Right ventricle myocardium superior (tissue), 1 donor: ENCODE data around the gene TUB. TPM values are rescaled to one million over a fixed set of nuclear protein-coding genes. Genes with fewer than 3 reads are reported as not detected.
A peak's percentile ranks its signal among the peaks of the same experiment; 100 is the strongest.

Experiments used
- ATAC-seq: fragments of 200-7000 bp; cut with Tn5 transposase; one replicate; pipeline ENCODE4 v1.9.1; 2020; ENCODE audit warnings: mild to moderate bottlenecking; ENCODE audit not compliant: poor library complexity
- DNase-seq: peaks from one replicate; pipeline ENCODE4 v3.0.0-alpha.2; 2020
- intact Hi-C: fragments of 100-400 bp; cut with DNase I; formaldehyde crosslinking; loops from one replicate; pipeline ENCODE4 v1.11.2; 2022
- long read RNA-seq: library from polyadenylated mRNA; unstranded; transcript quantifications from one replicate; pipeline ENCODE4 v2.0.0, GENCODE V29; 2021
- total RNA-seq: library from RNA; stranded (reverse); fragmentation: NEBNext Ultra II Directional; extraction: Animal tissue kit (Norgen Biotek cat#: 25700); gene quantifications from one replicate; pipeline ENCODE4 v1.2.1, GENCODE V29; 2021
- donor health status: DM: no; HTN: yes; CAD: no; lungs with severe emphysema.

Gene TUB
- total RNA-seq: 20.5 TPM
- long read RNA-seq, partial matches to known transcripts: 0 of 9 reads
- long read RNA-seq, other reads (novel, unspliced or antisense): 9 of 9 reads

- ATAC-seq: peak; percentile 51
- DNase-seq: no peak
- intact Hi-C loops: no loop called here
Measured at GRCh38 chr11:8080674-8081590, at the start of gene TUB. TUB (plus strand) TSS chr11:8081211; CDS start chr11:8081511, 300 bp downstream.

GRCh38 chr11:8031248-8032115 lies 49.5 kb upstream of the TUB start:
- ATAC-seq: no peak
- intact Hi-C loops: loop anchor here (5.0 kb wide), 1 partner anchor 41 kb away; no protein-coding TSS in a partner anchor
- DNase-seq: no peak

GRCh38 chr11:8032122-8032521 lies 48.9 kb upstream of the TUB start:
- ATAC-seq (no peak), DNase-seq (no peak)
- intact Hi-C loops: loop anchor here (5.0 kb wide), 1 partner anchor 40 kb away; no protein-coding TSS in a partner anchor

GRCh38 chr11:8032576-8033304 lies 48.3 kb upstream of the TUB start:
- no peak for ATAC-seq
- intact Hi-C loops: loop anchor here (5.0 kb wide), 1 partner anchor 40 kb away; no protein-coding TSS in a partner anchor
- DNase-seq: no peak

GRCh38 chr11:8033305-8034105 lies 47.5 kb upstream of the TUB start:
- intact Hi-C loops: loop anchor here (5.0 kb wide), 1 partner anchor 39 kb away; no protein-coding TSS in a partner anchor
- ATAC-seq: peak; percentile 70

GRCh38 chr11:8034106-8034585 lies 46.9 kb upstream of the TUB start:
- intact Hi-C loops: loop anchor here (5.0 kb wide), 1 partner anchor 38 kb away; no protein-coding TSS in a partner anchor
- DNase-seq (no peak), ATAC-seq (no peak)

More at GRCh38 chr11:8033305-8034105, 47.5 kb upstream of the TUB start:
- peak; percentile 87 for DNase-seq

GRCh38 chr11:8034604-8035190 lies 46.3 kb upstream of the TUB start:
- intact Hi-C loops: loop anchor here (5.0 kb wide), 1 partner anchor 38 kb away; no protein-coding TSS in a partner anchor
- ATAC-seq (no peak), DNase-seq (no peak)

- DNase-seq (peak; percentile 77), ATAC-seq (peak; percentile 74)
- intact Hi-C loops: no loop called here
Measured at GRCh38 chr11:8035200-8035855, 45.7 kb upstream of the TUB start.

- DNase-seq (no peak), ATAC-seq (no peak)
- intact Hi-C loops: no loop called here
Measured at GRCh38 chr11:8036002-8036802, 44.8 kb upstream of the TUB start.

- no peak for DNase-seq
- intact Hi-C loops: no loop called here
- no peak for ATAC-seq
Measured at GRCh38 chr11:8036986-8037385, 44.0 kb upstream of the TUB start.

GRCh38 chr11:8038393-8038792 lies 42.6 kb upstream of the TUB start:
- DNase-seq: no peak
- ATAC-seq: no peak
- intact Hi-C loops: no loop called here

- DNase-seq: no peak
- intact Hi-C loops: no loop called here
- ATAC-seq: no peak
Measured at GRCh38 chr11:8038811-8039529, 42.0 kb upstream of the TUB start.

- intact Hi-C loops: no loop called here
- DNase-seq (no peak), ATAC-seq (no peak)
Measured at GRCh38 chr11:8039530-8040260, 41.3 kb upstream of the TUB start.

GRCh38 chr11:8040261-8040920 lies 40.6 kb upstream of the TUB start:
- no peak for DNase-seq
- intact Hi-C loops: no loop called here
- no peak for ATAC-seq
